ENCODE results near the gene SLC30A2.

DNA sequence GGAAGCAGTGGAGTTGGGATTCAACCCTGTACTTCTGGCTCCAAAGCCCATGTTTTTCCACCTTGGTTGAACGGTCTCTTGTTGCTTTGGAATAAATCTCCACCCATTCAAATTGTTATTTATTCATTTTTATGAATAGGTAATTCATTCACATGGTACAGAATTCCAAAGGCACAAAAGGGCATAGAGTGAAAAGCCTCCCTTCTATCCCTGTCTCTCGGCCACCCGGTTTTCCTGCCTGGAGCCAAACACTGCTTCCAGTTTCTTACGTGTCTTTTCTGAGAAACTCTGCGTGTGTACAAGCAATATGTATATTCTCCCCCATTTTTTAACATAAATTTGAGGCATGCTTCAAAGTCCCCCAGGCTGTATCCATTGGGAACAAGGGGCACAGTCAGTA lies 20.4 kb downstream of the SLC30A2 start:
- TF ChIP-seq, protein P1, sequence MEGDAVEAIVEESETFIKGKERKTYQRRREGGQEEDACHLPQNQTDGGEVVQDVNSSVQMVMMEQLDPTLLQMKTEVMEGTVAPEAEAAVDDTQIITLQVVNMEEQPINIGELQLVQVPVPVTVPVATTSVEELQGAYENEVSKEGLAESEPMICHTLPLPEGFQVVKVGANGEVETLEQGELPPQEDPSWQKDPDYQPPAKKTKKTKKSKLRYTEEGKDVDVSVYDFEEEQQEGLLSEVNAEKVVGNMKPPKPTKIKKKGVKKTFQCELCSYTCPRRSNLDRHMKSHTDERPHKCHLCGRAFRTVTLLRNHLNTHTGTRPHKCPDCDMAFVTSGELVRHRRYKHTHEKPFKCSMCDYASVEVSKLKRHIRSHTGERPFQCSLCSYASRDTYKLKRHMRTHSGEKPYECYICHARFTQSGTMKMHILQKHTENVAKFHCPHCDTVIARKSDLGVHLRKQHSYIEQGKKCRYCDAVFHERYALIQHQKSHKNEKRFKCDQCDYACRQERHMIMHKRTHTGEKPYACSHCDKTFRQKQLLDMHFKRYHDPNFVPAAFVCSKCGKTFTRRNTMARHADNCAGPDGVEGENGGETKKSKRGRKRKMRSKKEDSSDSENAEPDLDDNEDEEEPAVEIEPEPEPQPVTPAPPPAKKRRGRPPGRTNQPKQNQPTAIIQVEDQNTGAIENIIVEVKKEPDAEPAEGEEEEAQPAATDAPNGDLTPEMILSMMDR (IDR thresholded peaks at IDR 0.05; ENCODE audit: poor library complexity, severe bottlenecking) = no peak
- TF ChIP-seq TAF1 (IDR thresholded peaks at IDR 0.05; ENCODE audit: low read depth) (no peak), POLR2AphosphoS5 (IDR thresholded peaks at IDR 0.05) (no peak), RAD21 (conservative IDR thresholded peaks at IDR 0.05) (no peak)
